ENCODE results near the gene ATOH8.

ATOH8 gene

DNA sequence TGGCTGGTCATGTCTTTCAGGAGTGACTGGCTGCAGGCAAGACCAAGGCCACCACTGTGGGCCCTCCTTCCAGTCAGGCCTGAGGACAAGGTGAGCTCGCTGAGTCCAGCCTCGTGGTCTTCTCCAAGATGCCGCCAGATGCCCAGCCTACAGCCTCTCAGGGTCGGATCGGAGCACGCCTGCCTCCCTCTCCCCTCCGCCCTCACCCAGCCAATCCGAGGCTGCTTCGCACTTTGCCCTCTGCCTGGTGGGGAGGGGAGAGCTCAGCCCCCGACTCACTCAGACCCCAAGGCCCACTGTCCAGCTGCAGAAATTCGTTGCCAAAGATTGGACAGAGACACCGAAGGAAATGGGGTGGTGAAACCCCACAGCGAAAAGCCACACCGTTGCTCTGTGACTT lies 33.1 kb downstream of the ATOH8 start:
- DNase-seq (ENCODE audit: low spot score), result no peak

DNA sequence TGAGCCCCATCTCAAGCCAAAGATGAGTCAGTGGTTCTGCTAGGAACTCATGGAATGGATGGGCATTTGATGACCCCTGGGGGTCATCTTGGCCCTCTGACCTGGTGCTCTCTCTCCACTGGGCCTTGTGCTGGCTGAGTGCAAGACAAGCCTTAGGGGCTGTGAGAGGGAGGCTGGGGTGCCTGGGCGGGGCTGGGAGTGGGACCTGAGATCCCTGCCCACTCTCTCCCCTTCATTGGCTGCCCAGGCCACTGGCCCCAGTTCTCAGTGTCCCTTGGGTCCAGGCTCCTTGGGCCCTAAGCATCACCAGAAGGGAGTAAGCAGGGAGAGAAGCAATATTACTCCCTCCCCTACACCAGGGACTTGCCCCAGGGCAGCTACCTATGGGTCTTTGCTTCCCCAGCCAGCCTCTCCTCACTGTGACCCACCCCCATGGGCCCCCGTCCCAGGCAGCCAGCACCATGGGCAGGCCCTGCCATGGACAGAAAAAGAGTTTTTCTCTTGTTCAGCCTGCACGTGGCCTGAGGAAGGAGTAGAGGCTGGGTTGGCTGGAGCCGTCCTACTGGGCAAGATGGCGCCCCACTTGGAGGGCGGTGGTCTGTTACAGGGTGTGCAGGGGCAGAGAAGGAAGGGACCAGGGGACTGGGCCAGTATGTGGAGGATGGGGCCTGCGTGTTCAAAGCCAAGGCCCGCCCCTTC lies 33.6 kb downstream of the ATOH8 start:
- no peak for DNase-seq (ENCODE audit: low spot score)

DNA sequence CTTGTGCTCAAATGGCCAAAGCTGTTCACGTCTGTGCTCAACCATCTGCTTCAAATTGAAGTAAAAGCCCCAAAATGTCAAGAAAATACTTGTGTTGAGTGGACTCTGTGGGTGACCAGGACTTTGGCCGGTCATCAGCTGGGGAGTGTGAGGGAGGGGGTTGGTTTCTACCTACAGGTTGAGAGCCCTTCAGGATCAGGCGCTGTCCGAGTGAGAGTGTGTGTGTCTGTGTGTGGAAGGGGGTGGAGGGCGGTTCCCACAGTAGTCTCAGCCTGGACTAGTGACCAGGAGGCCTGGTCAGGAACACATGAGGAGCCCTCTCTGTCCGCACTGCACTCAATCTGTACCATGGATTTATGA lies 34.2 kb downstream of the ATOH8 start:
- no peak for DNase-seq (ENCODE audit: low spot score)

DNA sequence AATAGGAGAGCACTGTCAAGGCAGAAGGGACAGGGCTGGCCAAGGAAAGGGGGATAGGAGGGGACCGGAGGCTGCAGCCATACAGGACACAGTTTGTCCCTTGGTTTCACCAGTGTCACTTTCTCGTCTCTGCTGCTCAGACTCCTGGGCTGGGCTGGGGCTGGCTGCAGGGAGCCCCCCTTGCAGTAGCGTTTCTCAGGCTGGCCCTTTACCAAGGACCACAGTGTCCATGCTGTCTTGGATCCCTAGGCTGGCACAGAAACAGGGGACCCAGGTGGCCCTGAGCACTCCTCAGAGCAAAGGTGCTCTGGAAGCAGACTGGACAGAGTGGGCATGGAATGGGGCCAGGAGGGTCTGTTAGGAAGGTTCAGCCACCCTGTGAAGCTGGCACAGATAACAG lies 34.8 kb downstream of the ATOH8 start:
- DNase-seq (ENCODE audit: low spot score), result no peak

DNA sequence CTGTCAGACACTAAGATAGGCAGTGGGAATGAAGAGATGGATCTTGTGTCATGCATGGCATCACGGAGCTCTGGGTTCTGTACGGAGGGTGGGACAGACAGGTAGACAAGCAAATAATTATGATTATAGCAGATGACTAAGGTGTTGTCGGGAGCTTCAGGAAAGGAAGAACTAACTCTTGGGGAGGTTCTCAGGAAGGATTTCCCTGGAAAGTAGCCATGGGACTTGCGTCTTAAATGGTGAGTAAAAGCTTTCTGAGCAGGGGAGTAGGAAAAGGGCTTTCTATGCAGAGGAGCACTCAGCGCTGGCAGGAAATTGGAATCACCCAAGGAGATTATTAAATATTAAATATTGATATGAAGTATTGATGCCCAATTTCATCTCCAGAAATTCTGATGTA lies 35.5 kb downstream of the ATOH8 start:
- no peak for DNase-seq (ENCODE audit: low spot score)

DNA sequence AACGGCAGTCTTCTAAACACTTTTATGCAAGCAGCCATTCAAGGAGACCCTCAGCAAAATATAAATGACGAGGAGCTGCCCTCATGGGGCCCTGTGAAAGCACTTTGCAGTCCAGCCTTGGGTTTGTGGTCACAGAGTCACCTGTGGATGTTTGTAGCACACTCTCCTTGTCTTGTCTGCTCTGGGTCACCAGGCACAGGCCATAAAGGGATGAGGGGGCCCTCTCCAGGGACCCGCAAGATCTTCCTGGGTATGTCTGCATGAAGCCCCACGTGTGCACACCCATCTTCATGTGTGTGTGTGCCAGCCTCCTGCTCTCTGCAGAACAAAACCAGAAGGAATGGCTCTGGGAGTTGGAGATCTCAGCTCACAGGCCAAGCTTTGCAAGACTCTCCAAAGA lies 36.2 kb downstream of the ATOH8 start:
- no peak for DNase-seq (ENCODE audit: low spot score)

DNA sequence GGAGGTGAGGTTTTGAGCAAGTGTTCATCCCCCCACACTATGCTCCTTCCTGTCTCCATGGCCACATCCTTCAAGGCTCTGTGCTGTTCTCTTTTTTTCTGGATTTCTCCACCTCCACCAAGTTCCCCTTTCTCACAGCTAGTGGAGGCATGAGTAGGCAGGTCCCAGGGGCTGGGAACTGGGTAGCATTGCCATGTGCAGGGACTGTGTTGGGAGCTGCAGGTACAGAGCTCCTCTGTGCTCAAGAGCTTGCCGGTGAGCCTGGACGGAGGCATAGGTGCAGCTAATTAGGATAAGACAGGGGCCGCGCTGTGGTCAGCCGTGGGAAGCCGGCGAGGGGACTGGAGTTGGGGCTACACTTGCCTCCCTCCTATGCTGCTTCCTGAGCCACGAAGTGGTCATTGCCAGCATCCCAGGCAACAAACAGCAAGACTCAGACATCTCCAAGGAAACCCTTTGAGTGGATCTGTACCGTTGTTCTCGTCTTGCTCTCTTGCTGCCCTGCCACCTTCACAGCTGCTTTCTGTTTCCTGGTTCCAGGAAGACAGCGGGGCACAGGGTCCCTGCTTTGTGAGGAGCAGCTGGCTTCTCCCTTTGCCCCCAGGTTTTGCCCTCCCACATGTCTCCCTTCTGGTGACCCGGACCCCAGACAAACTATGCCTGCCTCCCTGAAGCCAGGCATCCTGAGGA lies 36.9 kb downstream of the ATOH8 start:
- DNase-seq (ENCODE audit: low spot score), result no peak

DNA sequence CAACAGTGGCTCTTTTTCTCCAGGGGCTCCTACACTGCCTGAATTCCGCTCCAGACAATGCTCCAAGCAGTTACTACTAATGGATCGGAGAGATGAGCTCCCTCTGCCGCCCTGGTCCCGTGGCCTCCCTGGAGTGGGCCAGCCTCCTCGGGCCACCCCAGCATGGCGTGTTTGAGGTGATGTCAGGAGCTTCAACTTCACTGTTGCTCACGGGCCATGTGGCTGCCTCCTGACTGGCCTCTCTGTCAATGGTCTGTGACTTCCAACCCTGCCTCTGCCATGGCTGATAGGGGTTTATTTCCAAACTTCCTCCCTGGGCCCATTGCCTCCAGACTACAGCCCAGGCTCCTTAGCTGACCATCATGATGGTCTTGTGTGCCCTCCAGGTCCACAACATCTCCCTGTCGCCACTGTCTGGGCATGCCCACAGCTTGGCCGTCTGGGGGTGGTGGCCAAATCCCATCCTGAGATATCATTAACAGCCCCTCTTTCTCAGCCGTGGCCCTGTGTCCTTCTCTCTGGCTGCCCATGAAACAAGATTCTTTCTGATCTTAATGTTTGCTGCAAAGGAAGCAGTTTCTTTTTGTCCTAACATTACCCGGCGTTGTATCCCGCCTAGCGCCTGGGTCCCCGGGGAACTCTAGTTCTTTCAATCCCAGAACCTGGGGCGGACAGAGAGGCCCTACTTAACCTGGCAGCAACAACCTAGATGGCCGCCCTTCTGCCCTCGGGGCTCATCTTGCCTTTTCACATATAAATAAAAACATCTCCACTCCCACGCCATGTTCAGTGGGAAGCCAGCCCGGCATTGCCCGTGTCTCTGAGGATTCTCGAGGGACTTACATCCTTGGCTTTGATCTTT lies 38.1 kb downstream of the ATOH8 start:
- DNase-seq (ENCODE audit: low spot score), result no peak

DNA sequence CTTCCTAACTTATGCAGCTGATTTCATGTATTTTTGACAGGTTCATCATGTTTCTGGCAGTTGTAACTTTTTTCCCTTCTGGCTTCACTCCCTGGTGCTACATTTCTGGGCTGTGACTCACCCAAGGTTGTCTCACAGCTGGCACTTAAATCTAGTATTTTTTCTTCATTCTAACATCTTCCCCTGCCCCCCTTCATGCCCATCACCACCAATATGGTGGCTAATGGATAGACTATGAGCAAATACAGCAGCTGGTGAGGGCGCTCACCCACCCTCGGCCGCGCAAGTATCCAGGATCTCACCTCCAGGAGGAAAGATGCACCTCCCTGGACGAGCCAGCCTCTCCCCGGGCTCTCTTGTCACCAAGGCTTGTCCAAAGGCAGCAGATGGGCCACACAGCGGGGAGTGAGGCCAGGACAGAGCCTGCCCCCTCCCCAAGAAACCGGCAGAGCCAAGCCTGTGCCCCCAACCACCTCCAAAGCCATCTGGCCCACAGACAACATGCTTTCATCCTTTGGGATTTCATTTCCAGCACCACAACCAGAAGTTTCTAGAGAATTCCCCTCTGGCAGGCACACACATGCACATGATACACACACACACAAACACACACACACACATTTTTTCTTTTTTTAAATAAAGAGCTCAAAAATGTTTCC lies 39.1 kb downstream of the ATOH8 start:
- DNase-seq (ENCODE audit: low spot score), result no peak

DNA sequence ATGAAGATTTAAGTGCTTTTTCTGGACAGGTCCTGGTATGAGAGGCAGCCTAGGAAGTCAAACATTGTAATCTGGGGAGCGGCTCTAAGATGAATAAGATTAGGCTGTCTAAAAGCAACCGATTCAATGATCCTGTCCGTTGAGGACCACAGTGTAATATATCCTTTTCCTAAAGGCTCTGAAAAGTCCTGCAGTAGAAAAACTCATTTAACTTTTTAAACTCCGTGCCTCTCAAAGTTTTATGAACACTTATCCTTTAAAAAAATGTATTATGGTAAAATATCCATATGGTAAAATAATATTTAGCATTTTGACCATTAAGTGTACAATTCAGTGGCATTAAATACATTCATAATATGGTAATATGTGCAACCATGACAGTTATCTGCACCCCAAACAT lies 39.8 kb downstream of the ATOH8 start:
- no peak for DNase-seq (ENCODE audit: low spot score)

DNA sequence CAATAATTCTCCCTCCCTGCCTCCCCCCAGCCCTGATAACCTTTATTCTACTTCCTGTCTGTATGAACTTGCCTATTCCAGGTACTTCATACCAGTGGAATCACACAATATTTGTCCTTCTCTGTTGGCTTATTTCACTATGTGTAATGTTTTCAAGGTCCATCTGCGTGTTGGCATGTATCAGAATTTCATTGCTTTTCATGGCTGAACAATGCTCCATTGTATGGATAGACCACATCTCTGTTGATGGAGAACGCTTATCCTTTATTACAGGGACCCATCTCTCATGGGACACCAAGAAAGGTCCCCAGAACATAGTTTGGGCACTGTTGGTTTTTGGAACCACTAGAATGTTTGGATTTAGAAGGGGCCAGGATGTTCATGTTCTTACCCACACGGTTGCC lies 40.2 kb downstream of the ATOH8 start:
- no peak for DNase-seq (ENCODE audit: low spot score)

DNA sequence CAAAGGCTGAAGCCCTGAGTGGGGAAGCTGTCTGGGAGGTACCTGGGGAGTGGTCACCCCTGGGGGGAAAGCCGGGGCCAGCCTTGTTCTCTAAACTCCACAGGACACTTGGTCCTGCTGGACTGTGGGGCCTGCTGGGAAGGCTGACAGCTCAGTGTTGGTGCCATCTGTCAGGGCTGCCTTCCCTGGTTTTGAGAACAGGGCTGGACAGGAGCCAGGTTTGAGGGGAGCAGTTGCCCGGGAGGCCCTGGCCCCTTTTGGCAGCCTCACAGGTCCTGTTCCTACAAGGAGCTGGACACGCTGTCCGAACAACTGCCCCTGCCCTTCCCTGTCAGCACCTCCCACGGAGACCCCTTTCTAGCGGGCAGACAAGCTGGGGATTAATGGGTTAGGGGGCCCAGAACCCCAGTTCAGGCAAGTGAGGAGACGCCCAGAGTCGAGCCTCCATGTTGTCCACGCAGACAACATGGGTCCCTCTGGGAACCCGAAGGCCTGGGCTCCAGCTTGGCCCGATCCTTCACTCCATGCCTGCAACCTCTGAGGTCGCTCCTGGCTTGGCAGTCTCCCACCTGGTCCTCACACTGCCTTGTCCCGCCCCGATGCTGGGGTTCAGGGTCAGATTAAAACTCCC lies 40.8 kb downstream of the ATOH8 start:
- DNase-seq (ENCODE audit: low spot score), result no peak

DNA sequence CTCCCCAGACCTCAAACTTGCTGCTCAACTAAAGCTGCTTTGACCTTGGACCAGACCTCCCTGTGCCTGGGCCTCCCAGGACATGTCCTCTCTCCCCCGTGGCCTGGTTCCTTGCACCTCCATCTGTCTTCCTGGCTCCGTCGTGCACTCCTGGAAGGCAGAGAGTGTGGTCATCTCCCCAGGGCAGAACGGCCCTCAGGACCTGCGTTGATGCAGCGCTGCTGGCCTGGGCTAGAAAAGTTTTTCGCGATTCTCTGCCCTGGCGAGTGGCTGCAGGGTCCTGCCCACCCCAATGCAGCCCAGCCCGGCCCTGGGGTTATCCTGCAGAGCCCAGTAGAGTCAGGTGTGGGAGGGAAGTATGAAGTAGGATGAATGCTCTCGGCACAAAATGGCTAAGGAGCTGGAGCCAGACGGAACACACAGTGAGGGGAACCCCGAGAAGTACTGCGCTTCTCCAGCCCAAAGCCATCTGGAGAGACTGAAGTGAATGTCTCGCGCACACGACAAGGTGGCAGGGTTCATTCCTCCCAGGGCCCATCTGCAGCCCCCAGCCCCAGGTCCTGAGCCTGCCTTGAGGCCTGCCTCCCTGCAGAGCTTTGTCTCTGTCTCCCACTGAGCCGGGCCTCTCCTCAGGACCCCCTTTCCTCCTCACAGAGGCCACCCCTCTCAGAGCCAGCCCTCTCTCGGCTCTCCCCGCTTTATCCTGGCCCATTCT lies 41.7 kb downstream of the ATOH8 start:
- no peak for DNase-seq (ENCODE audit: low spot score)

DNA sequence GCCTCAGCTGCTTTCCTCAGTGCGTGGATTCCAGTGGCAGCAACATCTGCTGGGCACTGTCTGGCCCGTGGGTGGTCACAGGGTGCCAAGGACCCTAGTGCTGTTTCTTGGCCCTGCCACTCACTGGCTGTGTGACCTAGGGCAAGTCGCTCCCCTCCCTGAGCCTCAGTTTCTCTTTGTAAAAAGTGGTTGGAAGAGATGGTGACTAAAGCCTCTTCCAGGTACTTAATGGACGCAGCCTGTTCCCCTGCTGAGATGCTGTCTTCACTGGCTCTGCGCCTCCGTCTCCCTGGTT lies 42.2 kb downstream of the ATOH8 start:
- no peak for DNase-seq (ENCODE audit: low spot score)

DNA sequence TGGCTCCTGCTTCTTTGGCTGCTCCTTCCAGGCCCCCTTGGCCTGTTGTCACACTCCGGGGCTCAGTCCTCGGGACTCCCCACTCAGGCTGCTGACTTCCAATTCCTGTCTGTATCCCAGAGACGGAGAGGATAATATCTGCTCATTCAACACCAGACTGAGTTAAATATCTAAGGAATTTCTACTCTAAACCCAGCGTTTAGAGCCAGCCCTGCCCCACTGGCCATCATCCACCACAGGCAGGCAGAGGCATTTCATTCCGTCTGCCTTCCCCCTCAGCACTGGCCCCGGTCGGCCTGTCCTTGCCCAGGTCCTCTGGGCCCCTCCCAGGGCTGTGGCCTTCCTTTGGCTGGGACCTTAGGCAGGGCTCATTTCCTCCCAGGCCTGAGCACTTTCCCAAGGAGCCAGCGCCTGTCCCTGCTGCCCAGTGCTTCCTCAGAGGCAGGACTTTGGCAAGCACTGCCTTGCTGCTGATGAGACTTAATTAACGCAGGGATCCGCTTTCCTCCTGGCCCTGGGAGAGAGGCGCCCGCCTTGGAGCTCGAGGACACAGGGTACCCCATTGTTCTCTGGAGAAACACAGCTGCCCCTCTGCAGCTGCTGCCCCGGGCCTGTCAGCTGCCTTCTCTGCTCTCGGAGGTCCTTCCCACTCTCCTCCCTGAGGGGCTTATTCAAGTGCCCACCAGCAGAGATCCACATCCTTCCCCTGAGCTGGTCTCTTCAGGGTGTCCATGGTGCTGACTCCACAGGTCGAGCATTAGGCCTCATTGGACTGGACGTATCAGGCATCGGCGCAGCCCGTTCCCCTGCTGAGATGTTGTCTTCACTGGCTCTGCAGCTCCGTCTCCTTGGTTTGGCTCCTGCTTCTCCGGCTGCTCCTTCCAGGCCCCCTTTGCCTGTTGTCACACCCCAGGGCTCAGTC lies 42.8 kb downstream of the ATOH8 start:
- no peak for DNase-seq (ENCODE audit: low spot score)

DNA sequence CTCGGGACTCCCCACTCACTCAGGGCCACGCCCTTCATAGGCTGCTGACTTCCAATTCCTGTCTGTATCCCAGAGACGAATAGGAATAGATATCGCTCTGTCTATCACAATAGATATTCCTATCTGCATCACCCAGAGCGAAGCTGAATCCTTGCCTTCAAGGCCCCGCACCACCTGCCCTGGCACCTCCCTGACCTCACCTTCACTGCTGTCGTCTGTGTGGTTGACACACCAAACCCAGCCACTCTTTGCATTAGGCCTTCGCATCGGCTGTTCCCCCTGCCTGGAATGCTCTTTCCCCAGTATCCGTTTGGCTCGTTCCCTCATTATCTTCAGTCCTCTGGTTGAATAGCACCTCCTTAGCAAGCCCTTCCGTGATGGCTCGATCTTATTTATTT lies 43.5 kb downstream of the ATOH8 start:
- DNase-seq (ENCODE audit: low spot score), result no peak

DNA sequence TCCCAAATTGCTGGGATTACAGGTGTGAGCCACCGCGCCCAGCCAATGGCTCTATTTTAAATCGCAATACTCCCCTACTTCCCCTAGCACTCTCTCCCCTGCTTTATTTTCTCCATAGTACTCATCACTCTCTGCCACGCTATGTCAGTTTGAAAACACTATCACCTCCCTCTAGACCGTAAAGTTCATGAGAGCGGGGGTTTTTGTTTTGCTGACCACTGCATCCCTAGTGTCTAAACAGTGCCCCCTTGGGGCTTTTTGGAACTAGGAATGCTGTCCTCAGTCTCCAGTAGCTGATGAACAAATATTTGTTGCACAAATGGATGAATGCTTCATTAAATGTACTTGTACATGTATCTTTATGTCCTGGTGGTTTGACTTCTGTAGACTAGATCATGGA lies 44.1 kb downstream of the ATOH8 start:
- no peak for DNase-seq (ENCODE audit: low spot score)

DNA sequence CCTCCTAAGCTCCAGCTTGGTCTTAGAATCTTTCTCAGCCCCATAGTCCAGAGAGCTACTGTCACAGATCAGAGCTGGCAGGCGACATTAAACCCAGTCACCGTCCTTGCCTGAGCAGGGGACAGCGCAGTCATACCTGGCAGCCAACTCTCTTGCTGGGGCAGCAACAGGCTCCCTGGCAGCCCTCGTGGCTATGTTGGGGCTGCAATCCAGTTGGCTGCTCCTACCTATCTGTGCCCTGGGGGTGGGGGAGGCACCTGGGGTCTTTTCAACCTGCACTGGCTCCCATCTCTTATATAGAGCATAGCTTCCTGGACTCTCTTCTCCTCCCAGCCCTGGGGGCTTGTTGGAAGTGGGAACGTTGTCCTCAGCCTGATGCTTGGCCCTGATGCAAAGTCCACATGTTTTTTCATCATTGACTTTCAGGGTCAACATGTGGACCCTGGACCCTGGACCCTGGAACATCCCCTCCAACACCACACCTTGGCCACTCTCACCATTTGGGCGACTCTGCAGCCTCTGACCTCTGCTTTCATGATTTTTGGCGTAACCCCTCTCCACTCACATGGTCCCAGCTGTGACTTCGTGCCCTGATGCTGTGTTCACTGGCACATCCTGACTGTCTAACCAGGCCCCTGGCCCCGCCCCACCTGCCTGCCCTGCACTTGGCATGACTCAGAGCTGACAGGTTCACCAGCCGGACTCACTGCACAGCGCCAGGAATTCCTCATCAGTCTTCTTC lies 45.6 kb downstream of the ATOH8 start:
- DNase-seq (ENCODE audit: low spot score), result no peak

DNA sequence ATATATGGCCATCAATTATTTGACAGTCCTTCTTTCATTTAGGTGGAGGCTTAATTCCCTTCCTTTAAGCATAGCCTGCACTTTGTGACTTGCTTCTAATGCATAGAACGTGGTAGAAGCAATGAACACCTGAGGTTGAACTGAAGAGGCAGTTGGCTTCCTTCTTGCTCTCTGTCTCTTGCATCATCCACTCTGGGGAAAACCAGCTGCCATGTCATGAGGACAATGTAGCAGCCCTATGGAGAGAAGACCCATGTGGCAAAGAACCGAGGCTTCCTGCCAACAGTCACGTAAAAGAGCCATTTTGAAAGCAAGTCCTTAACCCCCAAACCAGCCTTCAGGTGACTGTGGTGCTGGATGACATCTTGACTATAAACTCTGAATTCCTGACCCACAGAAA lies 46.8 kb downstream of the ATOH8 start:
- no peak for DNase-seq (ENCODE audit: low spot score)

DNA sequence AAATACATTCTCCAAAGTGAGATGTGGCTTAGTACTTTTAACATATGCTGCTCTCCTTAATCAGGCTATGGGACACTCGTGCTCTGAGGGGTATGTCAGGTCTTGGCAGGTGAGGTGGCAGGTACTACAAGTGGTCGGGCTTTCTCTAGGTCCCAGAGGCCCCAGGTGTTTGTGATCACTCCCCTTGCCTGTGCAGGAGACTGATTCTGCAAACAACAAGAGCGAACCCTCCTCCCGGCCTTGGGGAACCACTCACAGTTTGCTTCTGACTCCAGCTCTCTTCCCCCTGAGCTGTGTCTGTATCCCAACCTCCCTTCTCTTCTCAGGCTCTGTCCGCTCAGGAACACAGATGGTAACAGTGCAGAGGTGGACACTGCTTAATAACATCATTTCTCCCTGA lies 48.1 kb downstream of the ATOH8 start:
- DNase-seq (ENCODE audit: low spot score), result no peak
